ENCODE results near the gene LMO7. TPM values are rescaled to one million over a fixed set of nuclear protein-coding genes. Genes with fewer than 3 reads are reported as not detected.

LMO7 gene
- total and polyA plus RNA-seq, 2 of the 13 experiments (the other 11 are each of a cell fraction or from before 2014, with no cell fraction given) = 34.0 to 121 TPM

GRCh38 chr13:75760131-75761021 lies 124.2 kb downstream of the LMO7 start (continued):
- no peak for TF ChIP-seq NPAS2 (CRISPR knock-in tag; IDR thresholded peaks at IDR 0.05; ENCODE audit: borderline replicate concordance)
- no peak for TF ChIP-seq E2F5 (CRISPR knock-in tag; conservative IDR thresholded peaks at IDR 0.05)
- no peak for TF ChIP-seq ZNF883 (CRISPR knock-in tag; IDR thresholded peaks at IDR 0.05; ENCODE audit: not compliant biosample characterization)
- no peak; the same call in 1 of the 2 replicates for TF ChIP-seq SIX4 (CRISPR knock-in tag; IDR thresholded peaks at IDR 0.05)
- no peak for TF ChIP-seq ZFP36L1 (CRISPR knock-in tag; IDR thresholded peaks at IDR 0.05)
- TF ChIP-seq ZNF160 (CRISPR knock-in tag; IDR thresholded peaks at IDR 0.05) = no peak
- TF ChIP-seq ZNF318 (CRISPR knock-in tag; IDR thresholded peaks at IDR 0.05) = no peak
- TF ChIP-seq GABPB1 (CRISPR knock-in tag; IDR thresholded peaks at IDR 0.05) = no peak
- no peak for TF ChIP-seq LCORL (IDR thresholded peaks at IDR 0.05)
- TF ChIP-seq LCORL (CRISPR knock-in tag; IDR thresholded peaks at IDR 0.05) = peak; percentile 65
- no peak for TF ChIP-seq NFATC3 (CRISPR knock-in tag; IDR thresholded peaks at IDR 0.05)
- TF ChIP-seq ZNF557 (CRISPR knock-in tag; IDR thresholded peaks at IDR 0.05) = no peak
- no peak for TF ChIP-seq SMC3 (IDR thresholded peaks at IDR 0.05; ENCODE audit: low read length)
- TF ChIP-seq ZNF704 (CRISPR knock-in tag; IDR thresholded peaks at IDR 0.05; ENCODE audit: borderline replicate concordance) = no peak
- peak; percentile 37; the same call in 1 of the 2 replicates for TF ChIP-seq UBTF (CRISPR knock-in tag; IDR thresholded peaks at IDR 0.05)
- TF ChIP-seq KLF15 (CRISPR knock-in tag; IDR thresholded peaks at IDR 0.05; ENCODE audit: borderline replicate concordance) = no peak
- TF ChIP-seq ZNF776 (CRISPR knock-in tag; IDR thresholded peaks at IDR 0.05) = no peak

Measured in HepG2 (cell line).